ENCODE results near the gene GATAD2B.

Gene GATAD2B

GRCh38 chr1:153963850-153964331, 41.1 kb upstream of the GATAD2B start:
- H3K27ac ChIP-seq: peak overlapping the region; percentile 99
- TF ChIP-seq CTCF (conservative IDR thresholded peaks at IDR 0.05): no peak

- peak within 1 kb of the TSS; percentile 99 for H3K27ac ChIP-seq
- no peak for TF ChIP-seq CTCF (conservative IDR thresholded peaks at IDR 0.05)
These were observed 40.5 kb upstream of the GATAD2B start, which contains the start of gene SLC39A1 for GRCh38 chr1:153963030-153963849. Gene SLC39A1, minus strand, starts transcription at chr1:153963537. Its CDS starts 822 bp downstream, at chr1:153962715.

- H3K27ac ChIP-seq: peak overlapping the region; percentile 99
These were observed 39.6 kb upstream of the GATAD2B start for GRCh38 chr1:153962088-153963029.

GRCh38 chr1:153961421-153961820, 38.6 kb upstream of the GATAD2B start:
- peak overlapping the region; percentile 99; the same call in 1 of the 2 replicates for H3K27ac ChIP-seq
- no peak for TF ChIP-seq CTCF (conservative IDR thresholded peaks at IDR 0.05)

More at GRCh38 chr1:153962088-153963029, 39.6 kb upstream of the GATAD2B start:
- no peak for TF ChIP-seq CTCF (conservative IDR thresholded peaks at IDR 0.05)

- no peak for TF ChIP-seq CTCF (conservative IDR thresholded peaks at IDR 0.05)
- no peak overlapping the region for H3K27ac ChIP-seq
These were observed 37.4 kb upstream of the GATAD2B start for GRCh38 chr1:153960206-153960605.

- no peak for TF ChIP-seq CTCF (conservative IDR thresholded peaks at IDR 0.05)
- peak overlapping the region; percentile 95; the same call in 1 of the 2 replicates for H3K27ac ChIP-seq
These were observed 36.7 kb upstream of the GATAD2B start for GRCh38 chr1:153959454-153959853.

GRCh38 chr1:153958961-153959260, 36.1 kb upstream of the GATAD2B start:
- H3K27ac ChIP-seq: peak overlapping the region; percentile 95
- TF ChIP-seq CTCF (conservative IDR thresholded peaks at IDR 0.05): no peak

Data from VCaP (cell line).